Upper lobe of right lung (tissue), 1 donor: ENCODE results near the gene MAST3. TPM values are rescaled to one million over a fixed set of nuclear protein-coding genes. Genes with fewer than 3 reads are reported as not detected.

Experiments
- ATAC-seq: fragments of 200-7000 bp; cut with Tn5 transposase; one replicate; pipeline ENCODE4 v1.9.1; 2020; ENCODE audit warnings: mild to moderate bottlenecking, moderate library complexity
- DNase-seq: peaks from one replicate; pipeline ENCODE4 v3.0.0-alpha.2; 2020
- H3K27ac ChIP-seq: fragments of 200-600 bp; one replicate; pipeline ENCODE4 v1.8.0; 2022
- H3K27me3 ChIP-seq: fragments of 200-600 bp; one replicate; pipeline ENCODE4 v1.8.0; 2022; ENCODE audit warnings: mild to moderate bottlenecking
- H3K36me3 ChIP-seq: fragments of 200-600 bp; one replicate; pipeline ENCODE4 v1.8.0; 2022
- H3K4me1 ChIP-seq: fragments of 200-600 bp; one replicate; pipeline ENCODE4 v1.8.0; 2022
- H3K4me3 ChIP-seq: fragments of 200-600 bp; one replicate; pipeline ENCODE4 v1.8.0; 2022; ENCODE audit warnings: mild to moderate bottlenecking
- H3K9me3 ChIP-seq: fragments of 200-600 bp; one replicate; pipeline ENCODE4 v1.8.0; 2022
- intact Hi-C: fragments of 100-400 bp; cut with DNase I; formaldehyde crosslinking; loops from one replicate; pipeline ENCODE4 v1.11.0; 2022
- total RNA-seq: library from RNA; stranded (reverse); fragmentation: NEBNext Ultra II Directional; extraction: Animal tissue kit (Norgen Biotek cat#: 25700); gene quantifications from one replicate; pipeline ENCODE4 v1.2.1, GENCODE V29; 2021
- TF ChIP-seq, protein P1 (sequence below): fragments of 200-600 bp; IDR thresholded peaks from one replicate; pipeline ENCODE4 v1.8.0; 2022; ENCODE audit warnings: antibody characterized with exemption
- donor health status: DM: no; HTN: yes; CAD: no; lungs with severe emphysema.

The MAST3 gene
- total RNA-seq, 1 donor from 2014 or later, result 23.1 TPM

GRCh38 chr19:18147396-18147795 lies 49.8 kb downstream of the MAST3 start:
- no peak overlapping the region for H3K4me3 ChIP-seq
- DNase-seq (no peak), ATAC-seq (no peak)
- H3K36me3 ChIP-seq, result peaks cover 49% of the 10 kb centered on the region
- TF ChIP-seq, protein P1, sequence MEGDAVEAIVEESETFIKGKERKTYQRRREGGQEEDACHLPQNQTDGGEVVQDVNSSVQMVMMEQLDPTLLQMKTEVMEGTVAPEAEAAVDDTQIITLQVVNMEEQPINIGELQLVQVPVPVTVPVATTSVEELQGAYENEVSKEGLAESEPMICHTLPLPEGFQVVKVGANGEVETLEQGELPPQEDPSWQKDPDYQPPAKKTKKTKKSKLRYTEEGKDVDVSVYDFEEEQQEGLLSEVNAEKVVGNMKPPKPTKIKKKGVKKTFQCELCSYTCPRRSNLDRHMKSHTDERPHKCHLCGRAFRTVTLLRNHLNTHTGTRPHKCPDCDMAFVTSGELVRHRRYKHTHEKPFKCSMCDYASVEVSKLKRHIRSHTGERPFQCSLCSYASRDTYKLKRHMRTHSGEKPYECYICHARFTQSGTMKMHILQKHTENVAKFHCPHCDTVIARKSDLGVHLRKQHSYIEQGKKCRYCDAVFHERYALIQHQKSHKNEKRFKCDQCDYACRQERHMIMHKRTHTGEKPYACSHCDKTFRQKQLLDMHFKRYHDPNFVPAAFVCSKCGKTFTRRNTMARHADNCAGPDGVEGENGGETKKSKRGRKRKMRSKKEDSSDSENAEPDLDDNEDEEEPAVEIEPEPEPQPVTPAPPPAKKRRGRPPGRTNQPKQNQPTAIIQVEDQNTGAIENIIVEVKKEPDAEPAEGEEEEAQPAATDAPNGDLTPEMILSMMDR, result no peak
- H3K9me3 ChIP-seq, result no peaks in the 10 kb centered on the region
- no peak overlapping the region for H3K27ac ChIP-seq
- intact Hi-C loops, result no loop called here
- H3K27me3 ChIP-seq, result no peaks in the 10 kb centered on the region
- H3K4me1 ChIP-seq, result peaks cover 8% of the 10 kb centered on the region

DNA sequence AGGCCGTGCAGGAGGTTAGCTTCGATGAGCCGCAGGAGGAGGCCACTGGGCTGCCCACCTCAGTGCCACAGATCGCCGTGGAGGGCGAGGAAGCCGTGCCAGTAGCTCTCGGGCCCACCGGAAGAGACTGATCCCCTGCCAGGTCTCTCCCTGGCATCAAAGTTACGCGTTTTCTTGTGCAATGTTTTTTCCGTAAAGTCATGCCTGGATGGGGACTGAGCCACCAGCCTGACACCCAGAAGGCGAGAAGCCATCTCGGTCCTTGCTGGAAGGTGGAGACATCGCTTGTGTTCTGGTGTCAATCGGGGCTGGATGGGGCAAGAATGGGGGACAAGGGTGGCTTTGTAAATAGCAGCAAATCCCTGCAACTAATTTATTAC lies 52.0 kb downstream of the MAST3 start:
- ATAC-seq (no peak), DNase-seq (no peak)
- peaks cover 28% of the 10 kb centered on the region for H3K36me3 ChIP-seq
- intact Hi-C loops, result no loop called here
- no peak overlapping the region for H3K4me3 ChIP-seq
- H3K27me3 ChIP-seq, result no peaks in the 10 kb centered on the region
- TF ChIP-seq, protein P1, result no peak
- no peaks in the 10 kb centered on the region for H3K9me3 ChIP-seq
- peaks cover 18% of the 10 kb centered on the region for H3K4me1 ChIP-seq
- no peak overlapping the region for H3K27ac ChIP-seq

DNA sequence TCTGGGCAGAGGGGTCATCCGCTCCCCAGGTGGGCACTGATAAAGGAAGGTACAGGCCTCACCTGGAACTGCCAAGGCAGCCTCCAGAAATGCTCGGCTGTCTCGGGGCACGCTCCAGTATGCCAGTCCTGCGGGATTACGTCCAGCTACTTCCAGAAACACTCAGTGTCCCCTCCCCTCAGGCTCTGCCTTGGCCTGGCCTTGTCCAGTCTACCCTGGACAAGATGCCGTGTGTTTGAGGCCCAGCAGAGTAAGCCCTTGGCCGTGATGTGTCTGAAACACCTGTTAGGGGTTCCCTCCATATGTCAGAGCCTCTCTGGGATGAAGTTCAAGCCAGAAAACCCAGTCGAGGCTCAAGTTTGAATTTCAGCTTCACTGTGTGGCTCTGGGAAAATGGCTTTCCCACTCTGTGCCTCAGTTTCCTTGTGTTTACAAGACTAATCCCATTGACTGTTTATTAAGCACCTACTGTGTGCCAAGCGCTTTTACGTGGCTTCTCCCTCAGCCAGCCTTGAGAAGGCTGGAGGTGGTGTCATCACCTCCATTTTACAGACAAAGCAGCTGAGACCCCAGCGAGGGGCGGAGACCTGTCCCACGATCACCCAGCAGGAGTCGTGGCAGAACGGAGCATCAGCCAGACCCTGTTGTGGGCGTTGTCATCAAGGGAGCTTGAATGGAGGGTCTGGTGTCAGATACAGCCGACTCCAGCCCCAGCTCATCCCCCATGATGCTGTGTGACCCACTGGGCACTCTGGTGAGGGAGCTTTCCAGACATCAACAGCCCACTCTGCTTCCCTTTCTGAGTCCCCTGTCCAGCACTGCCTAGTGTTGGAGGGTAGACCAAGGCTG lies 53.4 kb downstream of the MAST3 start:
- TF ChIP-seq, protein P1, result no peak
- H3K4me3 ChIP-seq, result no peak overlapping the region
- H3K27ac ChIP-seq, result no peak overlapping the region
- H3K9me3 ChIP-seq, result no peaks in the 10 kb centered on the region
- H3K27me3 ChIP-seq, result no peaks in the 10 kb centered on the region
- intact Hi-C loops, result no loop called here
- no peak for ATAC-seq
- DNase-seq, result no peak
- H3K4me1 ChIP-seq, result peaks cover 24% of the 10 kb centered on the region
- H3K36me3 ChIP-seq, result peaks cover 13% of the 10 kb centered on the region

DNA sequence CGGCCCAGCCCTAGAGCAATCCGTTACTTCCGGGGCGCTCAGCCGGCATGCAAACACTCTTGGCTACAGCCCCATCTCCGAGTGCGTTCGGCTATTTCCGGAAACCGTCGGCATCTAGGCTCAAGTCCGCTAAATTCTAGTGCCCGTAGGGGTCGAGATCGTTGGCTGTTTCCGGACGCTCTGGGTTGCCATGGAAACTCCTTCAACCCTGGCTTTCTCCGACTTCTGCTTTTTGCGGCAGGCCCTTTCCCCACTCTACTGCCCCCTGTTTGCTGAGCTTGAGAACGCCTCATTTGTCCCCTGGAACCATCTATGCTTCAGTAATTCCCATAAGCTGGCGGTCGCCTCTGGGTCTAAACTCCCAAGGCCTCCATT lies 54.9 kb downstream of the MAST3 start:
- ATAC-seq, result peak; percentile 68
- intact Hi-C loops, result no loop called here
- H3K27me3 ChIP-seq, result no peaks in the 10 kb centered on the region
- H3K9me3 ChIP-seq, result no peaks in the 10 kb centered on the region
- peaks cover 38% of the 10 kb centered on the region for H3K4me1 ChIP-seq
- peak; percentile 96 for DNase-seq
- H3K4me3 ChIP-seq, result peak overlapping the region; percentile 81
- TF ChIP-seq, protein P1, result peak; percentile 60
- peak overlapping the region; percentile 96 for H3K27ac ChIP-seq
- peaks cover 5% of the 10 kb centered on the region for H3K36me3 ChIP-seq

DNA sequence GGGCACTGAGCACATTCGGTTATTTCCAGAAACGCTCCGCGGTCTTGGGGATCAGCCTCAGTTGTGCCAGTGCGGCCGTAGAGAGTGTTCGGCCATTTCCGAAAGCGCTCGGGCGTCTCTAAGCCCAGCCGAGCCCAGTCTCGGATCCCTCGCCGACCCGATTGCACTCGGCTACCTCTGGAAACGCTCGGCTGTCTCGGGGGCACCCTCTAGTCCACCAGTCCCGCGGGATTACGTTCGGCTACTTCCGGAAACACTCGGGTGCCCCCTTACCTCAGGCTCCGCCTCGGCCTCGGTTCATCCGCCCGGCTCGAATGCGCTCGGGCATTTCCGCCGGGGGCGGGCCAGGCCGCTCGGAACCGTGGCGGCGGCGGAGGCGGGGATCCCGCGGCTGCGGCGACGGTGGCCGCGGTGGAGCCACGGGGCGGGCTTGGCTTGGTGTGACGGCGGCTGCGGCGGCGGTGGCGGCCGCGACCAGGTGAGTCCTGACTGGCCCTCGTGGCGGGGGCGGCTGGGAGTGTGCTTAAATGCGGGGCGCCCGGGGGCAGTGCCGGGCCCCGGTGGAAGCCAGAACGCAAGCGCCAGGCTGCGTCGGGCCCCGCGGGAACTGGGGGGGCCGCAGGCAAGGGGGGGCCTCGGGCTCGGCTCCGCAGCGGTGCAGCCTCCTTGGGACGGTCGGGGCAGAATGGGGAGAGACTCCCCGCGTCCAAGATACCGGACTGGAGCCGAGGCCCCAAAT lies 55.4 kb downstream of the MAST3 start, which contains the start of gene PIK3R2:
PIK3R2 (plus strand) TSS at position 347 of the 739 bp plus-strand sequence. CDS start 2,717 bp downstream, outside the sequence.
- peaks cover 42% of the 10 kb centered on the region for H3K4me1 ChIP-seq
- no peaks in the 10 kb centered on the region for H3K27me3 ChIP-seq
- no peaks in the 10 kb centered on the region for H3K36me3 ChIP-seq
- peak; percentile 99 for DNase-seq
- intact Hi-C loops, result no loop called here
- peak; percentile 92 for ATAC-seq
- H3K27ac ChIP-seq, result peak within 1 kb of the TSS; percentile 96
- TF ChIP-seq, protein P1, result no peak
- H3K9me3 ChIP-seq, result no peaks in the 10 kb centered on the region
- H3K4me3 ChIP-seq, result peak within 1 kb of the TSS; percentile 81
